ENCODE results near the gene TCAP.

The TCAP gene

DNA sequence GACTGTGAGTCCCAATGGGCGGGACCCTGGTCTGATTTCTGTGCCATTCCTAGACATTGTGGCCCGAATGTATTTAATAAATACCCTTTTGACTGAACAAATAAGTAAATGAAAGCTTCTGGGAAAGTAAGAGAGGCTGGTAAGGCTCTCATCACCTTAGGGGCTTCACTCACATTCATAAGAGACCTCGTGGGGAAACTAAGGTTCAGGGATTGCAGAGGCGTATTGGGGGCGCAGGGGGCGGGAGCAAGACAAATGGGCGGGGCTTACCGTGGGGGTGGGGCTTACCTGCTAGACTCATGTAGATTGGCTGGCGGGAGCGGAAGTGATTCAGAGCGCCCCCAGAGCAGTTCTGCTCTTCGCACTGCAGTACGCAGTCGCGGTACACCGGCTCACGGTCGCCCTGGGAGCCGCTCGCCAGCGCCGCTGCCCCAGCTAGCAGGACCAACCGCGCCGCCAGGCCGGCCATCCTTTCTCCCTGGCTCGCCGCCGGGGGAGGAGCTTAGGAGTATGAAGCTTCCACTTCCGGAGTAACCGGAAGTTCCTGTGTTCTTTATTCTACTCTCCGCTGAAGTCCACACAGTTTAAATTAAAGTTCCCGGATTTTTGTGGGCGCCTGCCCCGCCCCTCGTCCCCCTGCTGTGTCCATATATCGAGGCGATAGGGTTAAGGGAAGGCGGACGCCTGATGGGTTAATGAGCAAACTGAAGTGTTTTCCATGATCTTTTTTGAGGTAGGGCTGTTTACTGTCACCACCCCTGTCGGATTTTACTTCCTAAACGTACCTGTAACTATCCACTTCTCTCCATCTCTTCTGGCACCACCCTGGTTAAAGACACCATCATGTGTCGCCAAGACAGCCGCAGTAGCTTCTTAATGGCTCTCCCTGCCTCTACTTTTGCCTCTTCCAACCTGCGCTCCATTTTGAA is 22.7 kb downstream of the TCAP start, which contains the start of gene PGAP3:
TSS of gene PGAP3 (minus strand) at position 512 of the 929 bp plus-strand sequence. CDS start at position 469, 43 bp downstream.
- no peaks in the 10 kb centered on the region for H3K27me3 ChIP-seq (ENCODE audit: insufficient read depth, low read length)
- no peaks in the 10 kb centered on the region for H3F3A ChIP-seq (ENCODE audit: insufficient read depth, low read length)
- H3K79me2 ChIP-seq (ENCODE audit: insufficient read depth, low read length), result no peaks in the 10 kb centered on the region
- H2AFZ ChIP-seq (ENCODE audit: low read length), result peak within 1 kb of the TSS; percentile 67; the same call in 1 of the 2 replicates
- peak within 1 kb of the TSS; percentile 75 for H3K27ac ChIP-seq (ENCODE audit: low read depth, low read length, poor library complexity, severe bottlenecking)
- no peaks in the 10 kb centered on the region for H3K36me3 ChIP-seq (ENCODE audit: insufficient read depth, low read length)
- no peaks in the 10 kb centered on the region for H4K20me1 ChIP-seq (ENCODE audit: insufficient read depth, low read length)
- peaks cover 21% of the 10 kb centered on the region for H3K4me1 ChIP-seq (ENCODE audit: insufficient read depth, low read length, severe bottlenecking)
- H3K9me3 ChIP-seq (ENCODE audit: low read length), result no peaks in the 10 kb centered on the region
- H3K9ac ChIP-seq (ENCODE audit: low read length), result peak within 1 kb of the TSS; percentile 74
- H3K9me2 ChIP-seq (ENCODE audit: low read depth, low read length), result no peaks in the 10 kb centered on the region
- H3K4me2 ChIP-seq (ENCODE audit: low read length), result peak within 1 kb of the TSS; percentile 92
- H3K4me3 ChIP-seq (ENCODE audit: low read depth, low read length, poor library complexity, severe bottlenecking), result peak within 1 kb of the TSS; percentile 77
- TF ChIP-seq, protein P1, sequence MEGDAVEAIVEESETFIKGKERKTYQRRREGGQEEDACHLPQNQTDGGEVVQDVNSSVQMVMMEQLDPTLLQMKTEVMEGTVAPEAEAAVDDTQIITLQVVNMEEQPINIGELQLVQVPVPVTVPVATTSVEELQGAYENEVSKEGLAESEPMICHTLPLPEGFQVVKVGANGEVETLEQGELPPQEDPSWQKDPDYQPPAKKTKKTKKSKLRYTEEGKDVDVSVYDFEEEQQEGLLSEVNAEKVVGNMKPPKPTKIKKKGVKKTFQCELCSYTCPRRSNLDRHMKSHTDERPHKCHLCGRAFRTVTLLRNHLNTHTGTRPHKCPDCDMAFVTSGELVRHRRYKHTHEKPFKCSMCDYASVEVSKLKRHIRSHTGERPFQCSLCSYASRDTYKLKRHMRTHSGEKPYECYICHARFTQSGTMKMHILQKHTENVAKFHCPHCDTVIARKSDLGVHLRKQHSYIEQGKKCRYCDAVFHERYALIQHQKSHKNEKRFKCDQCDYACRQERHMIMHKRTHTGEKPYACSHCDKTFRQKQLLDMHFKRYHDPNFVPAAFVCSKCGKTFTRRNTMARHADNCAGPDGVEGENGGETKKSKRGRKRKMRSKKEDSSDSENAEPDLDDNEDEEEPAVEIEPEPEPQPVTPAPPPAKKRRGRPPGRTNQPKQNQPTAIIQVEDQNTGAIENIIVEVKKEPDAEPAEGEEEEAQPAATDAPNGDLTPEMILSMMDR (IDR thresholded peaks at IDR 0.05; ENCODE audit: low read length), result no peak
- TF ChIP-seq EZH2 (IDR thresholded peaks at IDR 0.05; ENCODE audit: borderline replicate concordance, low read length), result no peak

DNA sequence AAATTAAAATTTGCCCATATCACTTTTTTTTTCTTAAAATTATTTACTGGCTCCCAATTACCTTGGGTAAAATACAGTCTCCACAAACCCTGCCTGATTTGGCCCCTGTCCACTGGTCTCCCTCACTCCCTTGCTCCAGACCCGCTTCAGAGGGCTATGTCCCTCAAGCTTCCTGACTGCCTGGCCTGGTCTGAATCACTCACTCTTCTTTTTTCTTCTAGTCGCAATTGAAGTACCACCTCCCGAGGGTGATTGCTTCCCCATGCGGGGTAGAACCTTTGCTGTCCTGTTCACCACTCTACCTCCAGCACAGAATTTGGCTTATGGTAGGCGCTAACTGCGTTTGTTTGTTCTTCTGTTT is 23.3 kb downstream of the TCAP start:
- Histone ChIP-seq H3F3A (ENCODE audit: insufficient read depth, low read length) (no peaks in the 10 kb centered on the region), H3K27me3 (ENCODE audit: insufficient read depth, low read length) (no peaks in the 10 kb centered on the region), H3K27ac (ENCODE audit: low read depth, low read length, poor library complexity, severe bottlenecking) (peak overlapping the region; percentile 75), H3K9me2 (ENCODE audit: low read depth, low read length) (no peaks in the 10 kb centered on the region), H3K9me3 (ENCODE audit: low read length) (no peaks in the 10 kb centered on the region), H4K20me1 (ENCODE audit: insufficient read depth, low read length) (no peaks in the 10 kb centered on the region), H3K9ac (ENCODE audit: low read length) (peak overlapping the region; percentile 74), H3K36me3 (ENCODE audit: insufficient read depth, low read length) (no peaks in the 10 kb centered on the region), H3K4me2 (ENCODE audit: low read length) (peak overlapping the region; percentile 92), H3K4me1 (ENCODE audit: insufficient read depth, low read length, severe bottlenecking) (peaks cover 21% of the 10 kb centered on the region), H3K79me2 (ENCODE audit: insufficient read depth, low read length) (no peaks in the 10 kb centered on the region), H2AFZ (ENCODE audit: low read length) (peak overlapping the region; percentile 59; the same call in 1 of the 2 replicates), H3K4me3 (ENCODE audit: low read depth, low read length, poor library complexity, severe bottlenecking) (peak overlapping the region; percentile 77)
- TF ChIP-seq, protein P1 (IDR thresholded peaks at IDR 0.05; ENCODE audit: low read length), result no peak

DNA sequence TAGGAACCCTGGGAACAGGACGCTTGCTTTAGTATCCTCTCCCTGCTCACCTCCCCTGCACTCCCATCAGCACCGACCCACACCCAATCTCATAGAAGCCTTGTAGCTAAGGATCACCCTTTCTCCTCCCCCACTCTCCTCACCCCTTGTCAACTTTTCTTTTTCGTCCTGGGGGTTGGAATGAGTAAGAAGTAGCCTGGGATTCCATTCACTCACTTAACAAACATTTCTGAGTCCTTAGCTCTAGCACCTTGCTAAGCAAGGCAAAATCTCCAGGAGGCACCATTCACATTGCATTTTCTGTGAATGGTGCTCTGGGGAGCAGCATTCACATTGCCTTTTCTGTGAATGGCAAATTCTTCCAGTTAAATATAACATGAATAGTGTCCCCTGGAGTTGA is 23.8 kb downstream of the TCAP start:
- Histone ChIP-seq H3K9me3 (ENCODE audit: low read length) (no peaks in the 10 kb centered on the region), H3K4me1 (ENCODE audit: insufficient read depth, low read length, severe bottlenecking) (peaks cover 21% of the 10 kb centered on the region), H3K4me2 (ENCODE audit: low read length) (peak overlapping the region; percentile 92), H4K20me1 (ENCODE audit: insufficient read depth, low read length) (no peaks in the 10 kb centered on the region), H3K4me3 (ENCODE audit: low read depth, low read length, poor library complexity, severe bottlenecking) (peak overlapping the region; percentile 77), H3K9me2 (ENCODE audit: low read depth, low read length) (no peaks in the 10 kb centered on the region), H3K27me3 (ENCODE audit: insufficient read depth, low read length) (no peaks in the 10 kb centered on the region), H3K27ac (ENCODE audit: low read depth, low read length, poor library complexity, severe bottlenecking) (no peak overlapping the region), H2AFZ (ENCODE audit: low read length) (no peak overlapping the region), H3K79me2 (ENCODE audit: insufficient read depth, low read length) (no peaks in the 10 kb centered on the region), H3F3A (ENCODE audit: insufficient read depth, low read length) (no peaks in the 10 kb centered on the region), H3K36me3 (ENCODE audit: insufficient read depth, low read length) (no peaks in the 10 kb centered on the region), H3K9ac (ENCODE audit: low read length) (peak overlapping the region; percentile 74; the same call in 1 of the 2 replicates)
- TF ChIP-seq, protein P1 (IDR thresholded peaks at IDR 0.05; ENCODE audit: low read length), result no peak
- TF ChIP-seq EZH2 (IDR thresholded peaks at IDR 0.05; ENCODE audit: borderline replicate concordance, low read length), result no peak

Measured in OCI-LY1 (cell line).